ENCODE data around the gene HDAC9.

- TF ChIP-seq, protein P1, sequence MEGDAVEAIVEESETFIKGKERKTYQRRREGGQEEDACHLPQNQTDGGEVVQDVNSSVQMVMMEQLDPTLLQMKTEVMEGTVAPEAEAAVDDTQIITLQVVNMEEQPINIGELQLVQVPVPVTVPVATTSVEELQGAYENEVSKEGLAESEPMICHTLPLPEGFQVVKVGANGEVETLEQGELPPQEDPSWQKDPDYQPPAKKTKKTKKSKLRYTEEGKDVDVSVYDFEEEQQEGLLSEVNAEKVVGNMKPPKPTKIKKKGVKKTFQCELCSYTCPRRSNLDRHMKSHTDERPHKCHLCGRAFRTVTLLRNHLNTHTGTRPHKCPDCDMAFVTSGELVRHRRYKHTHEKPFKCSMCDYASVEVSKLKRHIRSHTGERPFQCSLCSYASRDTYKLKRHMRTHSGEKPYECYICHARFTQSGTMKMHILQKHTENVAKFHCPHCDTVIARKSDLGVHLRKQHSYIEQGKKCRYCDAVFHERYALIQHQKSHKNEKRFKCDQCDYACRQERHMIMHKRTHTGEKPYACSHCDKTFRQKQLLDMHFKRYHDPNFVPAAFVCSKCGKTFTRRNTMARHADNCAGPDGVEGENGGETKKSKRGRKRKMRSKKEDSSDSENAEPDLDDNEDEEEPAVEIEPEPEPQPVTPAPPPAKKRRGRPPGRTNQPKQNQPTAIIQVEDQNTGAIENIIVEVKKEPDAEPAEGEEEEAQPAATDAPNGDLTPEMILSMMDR (conservative IDR thresholded peaks at IDR 0.05 in 1 of 2, IDR thresholded peaks at IDR 0.05 in 1 of 2; ENCODE audit: low read depth in 1 of 2, low read length in 2 of 2) = no peak
- no peak for TF ChIP-seq EZH2 (IDR thresholded peaks at IDR 0.05; ENCODE audit: low read length, missing control alignments)
These were observed 119.3 kb downstream of the HDAC9 start for GRCh38 chr7:18614841-18615240.

Measured in fibroblast of lung (primary cell).